Measurements from ENCODE around the gene PTGFRN. TPM values are rescaled to one million over a fixed set of nuclear protein-coding genes. Genes with fewer than 3 reads are reported as not detected.

Gene PTGFRN
- total and polyA plus RNA-seq, 12 donors = 21.2 to 318 (median 170) TPM

- intact Hi-C loops (cut with DNase I) = no loop called here
- DNase-seq = no peak
- Histone ChIP-seq H3K36me3 (peaks cover 0 to 4% (median 0%) of the 10 kb centered on the region in 9 donors), H3K27me3 (no peaks in the 10 kb centered on the region), H3K4me3 (no peak overlapping the region), H3K27ac (no peak overlapping the region), H3K9me3 (no peaks in the 10 kb centered on the region), H3K4me1 (peaks cover 0 to 15% (median 0%) of the 10 kb centered on the region in 9 donors)
- WGBS, 2 donors = 69 to 73% methylated on average over 6 of the region's 6 CpGs
- ATAC-seq = no peak
- no peak for TF ChIP-seq CTCF (IDR thresholded peaks at IDR 0.05)
Observed at GRCh38 chr1:117036018-117036461, 126.3 kb downstream of the PTGFRN start.

GRCh38 chr1:117037802-117038201, 128.1 kb downstream of the PTGFRN start:
- no peak for TF ChIP-seq CTCF (IDR thresholded peaks at IDR 0.05)
- DNase-seq (no peak), ATAC-seq (no peak)
- H3K9me3 ChIP-seq = no peaks in the 10 kb centered on the region
- intact Hi-C loops (cut with DNase I) = no loop called here
- H3K27me3 ChIP-seq = no peaks in the 10 kb centered on the region
- H3K4me1 ChIP-seq = peaks cover 0 to 12% (median 0%) of the 10 kb centered on the region in 9 donors
- WGBS, 2 donors = 76 to 93% methylated on average over 1 of the region's 1 CpG
- peaks cover 0 to 4% (median 0%) of the 10 kb centered on the region in 9 donors for H3K36me3 ChIP-seq
- H3K4me3 ChIP-seq = no peak overlapping the region
- no peak overlapping the region for H3K27ac ChIP-seq

- WGBS, 2 donors = 56 to 68% methylated on average over 6 of the region's 6 CpGs
- Histone ChIP-seq H3K27me3 (no peaks in the 10 kb centered on the region), H3K36me3 (peaks cover 0 to 4% (median 0%) of the 10 kb centered on the region in 9 donors), H3K27ac (no peak overlapping the region), H3K4me1 (peaks cover 0 to 9% (median 0%) of the 10 kb centered on the region in 9 donors), H3K4me3 (no peak overlapping the region), H3K9me3 (no peaks in the 10 kb centered on the region)
- no peak for DNase-seq
- intact Hi-C loops (cut with DNase I) = no loop called here
- TF ChIP-seq CTCF (IDR thresholded peaks at IDR 0.05) = no peak
- no peak for ATAC-seq
Observed at GRCh38 chr1:117038236-117038635, 128.5 kb downstream of the PTGFRN start.

Other genes with a start within 250 kb of the PTGFRN start
- gene IGSF3, start 242.2 kb upstream of the PTGFRN start, total RNA-seq = 10 to 100 TPM in 7 of 10 donors, 1 to 10 TPM in 3; 8.8 to 21.2 (median 14.9) TPM
- 1 to 10 TPM; 4.0 to 4.4 TPM for gene IGSF3, start 242.2 kb upstream of the PTGFRN start, polyA plus RNA-seq
- 1 to 10 TPM in 4 of 10 donors, under 1 TPM in 3, not detected in 3; 0.20 to 6.5 (median 1.2) TPM for gene CD2, start 155.5 kb upstream of the PTGFRN start, total RNA-seq
- gene CD2, start 155.5 kb upstream of the PTGFRN start, polyA plus RNA-seq = 1 to 10 TPM in 1 of 2 donors, under 1 TPM in 1; 0.49 to 1.0 TPM
- gene CD101, start 91.8 kb downstream of the PTGFRN start, total RNA-seq = 1 to 10 TPM in 6 of 10 donors, under 1 TPM in 4; 0.30 to 2.3 (median 1.1) TPM
- gene CD101, start 91.8 kb downstream of the PTGFRN start, polyA plus RNA-seq = 1 to 10 TPM in 1 of 2 donors, under 1 TPM in 1; 0.90 to 2.0 TPM
- gene TTF2, start 150.4 kb downstream of the PTGFRN start, total RNA-seq = 10 to 100 TPM in 5 of 10 donors, 1 to 10 TPM in 5; 5.0 to 19.0 (median 10.4) TPM
- gene TTF2, start 150.4 kb downstream of the PTGFRN start, polyA plus RNA-seq = 1 to 10 TPM; 2.0 to 3.0 TPM
- gene TRIM45, start 211.8 kb downstream of the PTGFRN start, total RNA-seq = 10 to 100 TPM in 8 of 10 donors, 1 to 10 TPM in 2; 7.5 to 21.6 (median 14.7) TPM
- gene TRIM45, start 211.8 kb downstream of the PTGFRN start, polyA plus RNA-seq = 10 to 100 TPM in 1 of 2 donors, 1 to 10 TPM in 1; 1.3 to 21.1 TPM